Superior temporal gyrus (tissue), 1 donor: ENCODE data around the gene OCA2.
A peak's percentile ranks its signal among the peaks of the same experiment; 100 is the strongest.
"Not testable (repeated sequence)": the region's sequence is repeated elsewhere in the genome, so short reads cannot be mapped to it uniquely, and the experiment has no call there.

Source experiments
- DNase-seq: peaks from one replicate; pipeline ENCODE4 v3.0.0-alpha.2; 2016; ENCODE audit errors: extremely low spot score

The OCA2 gene

GRCh38 chr15:28002136-28002861 is 96.8 kb downstream of the OCA2 start:
- DNase-seq = no peak

- no peak for DNase-seq
Measured at GRCh38 chr15:28001641-28002040, 97.5 kb downstream of the OCA2 start.

GRCh38 chr15:27993996-27994780 is 104.9 kb downstream of the OCA2 start:
- peak; percentile 28 for DNase-seq

GRCh38 chr15:27993544-27993943 is 105.6 kb downstream of the OCA2 start:
- DNase-seq = no peak

GRCh38 chr15:27990521-27991515 is 108.3 kb downstream of the OCA2 start:
- no peak for DNase-seq

GRCh38 chr15:27989838-27990237 is 109.3 kb downstream of the OCA2 start:
- DNase-seq = no peak

GRCh38 chr15:27989427-27989826 is 109.7 kb downstream of the OCA2 start:
- DNase-seq = no peak

GRCh38 chr15:27985099-27985498 is 114.0 kb downstream of the OCA2 start:
- DNase-seq = no peak

- DNase-seq = no peak
Measured at GRCh38 chr15:27983496-27983895, 115.6 kb downstream of the OCA2 start.

GRCh38 chr15:27977696-27978095 is 121.4 kb downstream of the OCA2 start:
- no peak for DNase-seq

- DNase-seq = no peak
Measured at GRCh38 chr15:27973886-27974285, 125.2 kb downstream of the OCA2 start.

- DNase-seq = no peak
Measured at GRCh38 chr15:27970661-27971392, 128.3 kb downstream of the OCA2 start.

GRCh38 chr15:27967541-27967940 is 131.6 kb downstream of the OCA2 start:
- no peak for DNase-seq

- no peak for DNase-seq
Measured at GRCh38 chr15:27965546-27965945, 133.6 kb downstream of the OCA2 start.

- no peak for DNase-seq
Measured at GRCh38 chr15:27961801-27962200, 137.3 kb downstream of the OCA2 start.

GRCh38 chr15:27958911-27959578 is 140.1 kb downstream of the OCA2 start:
- peak; percentile 25 for DNase-seq

GRCh38 chr15:27956285-27956684 is 142.8 kb downstream of the OCA2 start:
- DNase-seq = no peak

- DNase-seq = no peak
Measured at GRCh38 chr15:27955087-27955486, 144.0 kb downstream of the OCA2 start.

- not testable (repeated sequence) for DNase-seq
Measured at GRCh38 chr15:27952593-27952992, 146.5 kb downstream of the OCA2 start.

- DNase-seq = no peak
Measured at GRCh38 chr15:27951191-27951890, 147.8 kb downstream of the OCA2 start.
